B cell (primary cell): ENCODE data around the gene PCGF3.

Experiments used
- EZH2 ChIP-seq: IDR thresholded peaks from 2 replicates; pipeline ENCODE4 v1.6.1; 2012; ENCODE audit warnings: borderline replicate concordance, low read depth, mild to moderate bottlenecking, moderate library complexity, low read length; ENCODE audit not compliant: insufficient read depth, poor library complexity, severe bottlenecking
- TF ChIP-seq, protein P1 (sequence below): fragments of 200-600 bp; IDR thresholded peaks from one replicate; pipeline ENCODE4 v1.8.0; 2022; ENCODE audit warnings: antibody characterized with exemption, mild to moderate bottlenecking

DNA sequence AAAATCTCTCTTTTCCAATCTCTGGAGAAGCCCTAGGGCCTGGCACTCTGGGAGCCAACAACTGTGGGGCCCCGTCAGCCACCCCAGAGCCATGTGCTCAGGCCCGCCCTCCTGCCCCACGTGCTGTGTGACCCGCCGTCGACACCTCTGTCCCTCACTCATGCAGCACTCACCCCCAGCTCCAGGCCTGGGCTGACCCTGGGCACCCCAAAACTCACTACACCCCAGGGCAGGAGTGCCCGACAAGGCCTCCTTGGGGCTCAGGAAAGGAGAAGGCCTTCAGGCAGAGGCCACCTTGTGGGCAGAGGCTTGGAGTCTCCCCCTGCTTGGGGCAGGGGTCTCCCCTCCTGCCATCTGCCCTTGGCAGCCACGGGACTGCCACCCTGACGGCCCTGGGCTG is 25.5 kb upstream of the PCGF3 start:
- TF ChIP-seq, protein P1, sequence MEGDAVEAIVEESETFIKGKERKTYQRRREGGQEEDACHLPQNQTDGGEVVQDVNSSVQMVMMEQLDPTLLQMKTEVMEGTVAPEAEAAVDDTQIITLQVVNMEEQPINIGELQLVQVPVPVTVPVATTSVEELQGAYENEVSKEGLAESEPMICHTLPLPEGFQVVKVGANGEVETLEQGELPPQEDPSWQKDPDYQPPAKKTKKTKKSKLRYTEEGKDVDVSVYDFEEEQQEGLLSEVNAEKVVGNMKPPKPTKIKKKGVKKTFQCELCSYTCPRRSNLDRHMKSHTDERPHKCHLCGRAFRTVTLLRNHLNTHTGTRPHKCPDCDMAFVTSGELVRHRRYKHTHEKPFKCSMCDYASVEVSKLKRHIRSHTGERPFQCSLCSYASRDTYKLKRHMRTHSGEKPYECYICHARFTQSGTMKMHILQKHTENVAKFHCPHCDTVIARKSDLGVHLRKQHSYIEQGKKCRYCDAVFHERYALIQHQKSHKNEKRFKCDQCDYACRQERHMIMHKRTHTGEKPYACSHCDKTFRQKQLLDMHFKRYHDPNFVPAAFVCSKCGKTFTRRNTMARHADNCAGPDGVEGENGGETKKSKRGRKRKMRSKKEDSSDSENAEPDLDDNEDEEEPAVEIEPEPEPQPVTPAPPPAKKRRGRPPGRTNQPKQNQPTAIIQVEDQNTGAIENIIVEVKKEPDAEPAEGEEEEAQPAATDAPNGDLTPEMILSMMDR: no peak
- TF ChIP-seq EZH2: no peak
